Tibial artery (tissue), 4 donors: ENCODE results near the gene ZNF277.

Source experiments
- DNase-seq, 2 donors: peaks; one replicate each; pipeline ENCODE4 v3.0.0-alpha.2; 2019
- H3K27ac ChIP-seq, 2 donors: fragments of 200-600 bp; sonication (generic) in 1 of 2; 1 replicate in 1 of 2; 2 replicates in 1 of 2; pipeline ENCODE4 v1.5.1; 2018 to 2019; ENCODE audit warnings: mild to moderate bottlenecking in 1 of 2
- H3K27me3 ChIP-seq, 2 donors: fragments of 200-600 bp; sonication (generic) in 1 of 2; one replicate each; pipeline versions ENCODE4 v1.5.1 to v1.6.0; 2016 to 2019
- H3K36me3 ChIP-seq, 3 donors: fragments of 200-600 bp; sonication (generic) in 2 of 3; one replicate each; pipeline ENCODE4 v1.5.1; 2016 to 2019; ENCODE audit warnings: mild to moderate bottlenecking in 2 of 3
- H3K4me1 ChIP-seq, 4 donors: fragments of 200-600 bp; sonication (generic) in 2 of 4; 1 replicate in 3 of 4; 2 replicates in 1 of 4; pipeline ENCODE4 v1.5.1; 2016 to 2019
- H3K4me3 ChIP-seq, 2 donors: fragments of 200-600 bp; sonication (generic) in 1 of 2; 1 replicate in 1 of 2; 2 replicates in 1 of 2; pipeline ENCODE4 v1.5.1; 2018 to 2019; ENCODE audit warnings: mild to moderate bottlenecking in 2 of 2
- H3K9me3 ChIP-seq, 3 donors: fragments of 200-600 bp; sonication (generic) in 1 of 3; one replicate each; pipeline ENCODE4 v1.5.1; 2016 to 2019
- CTCF ChIP-seq, 2 experiments: fragments of 200-600 bp in 1 of 2; fragments of 450-650 bp in 1 of 2; IDR thresholded peaks; one replicate each; pipeline ENCODE4 v1.5.1; 2017 to 2019; ENCODE audit warnings: antibody characterized with exemption in 2 of 2, mild to moderate bottlenecking in 1 of 2, moderate library complexity in 1 of 2
- intact Hi-C: fragments of 100-400 bp; cut with DNase I; formaldehyde crosslinking; loops from one replicate; pipeline ENCODE4 v1.15.0; 2023; ENCODE audit warnings: low total_unique reads

ZNF277 gene

GRCh38 chr7:112283382-112283910 is 77.0 kb downstream of the ZNF277 start:
- Histone ChIP-seq H3K9me3 (no peaks in the 10 kb centered on the region), H3K36me3 (peaks cover 0 to 7% (median 2%) of the 10 kb centered on the region in 3 donors), H3K27ac (no peak overlapping the region), H3K4me3 (no peak overlapping the region), H3K4me1 (no peaks in the 10 kb centered on the region), H3K27me3 (no peaks in the 10 kb centered on the region)
- no peak for DNase-seq
- intact Hi-C loops: no loop called here
- TF ChIP-seq CTCF (IDR thresholded peaks at IDR 0.05): no peak

- no peak for DNase-seq
- H3K36me3 ChIP-seq: peaks cover 0 to 8% (median 8%) of the 10 kb centered on the region in 3 donors
- no peaks in the 10 kb centered on the region for H3K9me3 ChIP-seq
- H3K27me3 ChIP-seq: no peaks in the 10 kb centered on the region
- H3K4me3 ChIP-seq: no peak overlapping the region
- intact Hi-C loops: no loop called here
- no peak overlapping the region for H3K27ac ChIP-seq
- H3K4me1 ChIP-seq: no peaks in the 10 kb centered on the region
- no peak for TF ChIP-seq CTCF (IDR thresholded peaks at IDR 0.05)
Measured at GRCh38 chr7:112286250-112287086, 80.0 kb downstream of the ZNF277 start.

GRCh38 chr7:112288301-112288700 is 81.8 kb downstream of the ZNF277 start:
- no peaks in the 10 kb centered on the region for H3K4me1 ChIP-seq
- H3K4me3 ChIP-seq: no peak overlapping the region
- H3K36me3 ChIP-seq: peaks cover 0 to 8% (median 8%) of the 10 kb centered on the region in 3 donors
- H3K27me3 ChIP-seq: no peaks in the 10 kb centered on the region
- intact Hi-C loops: no loop called here
- no peak for DNase-seq
- no peak overlapping the region for H3K27ac ChIP-seq
- H3K9me3 ChIP-seq: no peaks in the 10 kb centered on the region
- no peak for TF ChIP-seq CTCF (IDR thresholded peaks at IDR 0.05)

GRCh38 chr7:112290065-112290464 is 83.6 kb downstream of the ZNF277 start:
- H3K4me1 ChIP-seq: no peaks in the 10 kb centered on the region
- H3K27me3 ChIP-seq: no peaks in the 10 kb centered on the region
- no peak for DNase-seq
- H3K27ac ChIP-seq: no peak overlapping the region
- intact Hi-C loops: no loop called here
- H3K36me3 ChIP-seq: peaks cover 0 to 8% (median 8%) of the 10 kb centered on the region in 3 donors
- no peak for TF ChIP-seq CTCF (IDR thresholded peaks at IDR 0.05)
- H3K9me3 ChIP-seq: no peaks in the 10 kb centered on the region
- no peak overlapping the region for H3K4me3 ChIP-seq

GRCh38 chr7:112292162-112292561 is 85.7 kb downstream of the ZNF277 start:
- Histone ChIP-seq H3K9me3 (no peaks in the 10 kb centered on the region), H3K4me1 (peaks cover 0 to 8% (median 0%) of the 10 kb centered on the region in 4 donors), H3K4me3 (no peak overlapping the region), H3K27me3 (no peaks in the 10 kb centered on the region), H3K27ac (no peak overlapping the region), H3K36me3 (peaks cover 0 to 8% (median 8%) of the 10 kb centered on the region in 3 donors)
- no peak for DNase-seq
- TF ChIP-seq CTCF (IDR thresholded peaks at IDR 0.05): no peak
- intact Hi-C loops: no loop called here
